Effector CD4-positive, alpha-beta T cell (primary cell): Measurements from ENCODE around the gene MAEA.
"Not testable (repeated sequence)": the region's sequence is repeated elsewhere in the genome, so short reads cannot be mapped to it uniquely, and the experiment has no call there.

Experiments used
- DNase-seq: peaks from one replicate; pipeline ENCODE4 v3.0.0-alpha.2; 2020

MAEA gene

GRCh38 chr4:1369479-1370079 lies 79.9 kb downstream of the MAEA start:
- DNase-seq: no peak

GRCh38 chr4:1370321-1371124 lies 80.8 kb downstream of the MAEA start:
- DNase-seq: no peak

GRCh38 chr4:1371176-1372165 lies 81.8 kb downstream of the MAEA start:
- no peak for DNase-seq

DNA sequence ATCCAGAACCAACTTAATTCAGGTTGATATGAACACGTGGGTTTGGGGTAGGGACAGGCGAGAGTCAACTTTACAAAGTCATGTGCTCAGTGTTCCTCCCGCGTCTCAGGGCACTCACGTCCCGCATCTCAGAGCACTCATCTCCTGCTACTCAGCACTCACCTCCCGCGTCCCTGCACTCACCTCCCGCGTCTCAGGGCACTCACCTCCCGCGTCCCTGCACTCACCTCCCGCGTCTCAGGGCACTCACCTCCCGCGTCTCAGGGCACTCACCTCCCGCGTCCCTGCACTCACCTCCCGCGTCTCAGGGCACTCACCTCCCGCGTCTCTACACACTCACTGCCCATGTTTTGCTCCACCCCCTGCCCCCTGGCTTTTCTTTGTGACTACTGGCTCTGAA lies 82.9 kb downstream of the MAEA start:
- not testable (repeated sequence) for DNase-seq

DNA sequence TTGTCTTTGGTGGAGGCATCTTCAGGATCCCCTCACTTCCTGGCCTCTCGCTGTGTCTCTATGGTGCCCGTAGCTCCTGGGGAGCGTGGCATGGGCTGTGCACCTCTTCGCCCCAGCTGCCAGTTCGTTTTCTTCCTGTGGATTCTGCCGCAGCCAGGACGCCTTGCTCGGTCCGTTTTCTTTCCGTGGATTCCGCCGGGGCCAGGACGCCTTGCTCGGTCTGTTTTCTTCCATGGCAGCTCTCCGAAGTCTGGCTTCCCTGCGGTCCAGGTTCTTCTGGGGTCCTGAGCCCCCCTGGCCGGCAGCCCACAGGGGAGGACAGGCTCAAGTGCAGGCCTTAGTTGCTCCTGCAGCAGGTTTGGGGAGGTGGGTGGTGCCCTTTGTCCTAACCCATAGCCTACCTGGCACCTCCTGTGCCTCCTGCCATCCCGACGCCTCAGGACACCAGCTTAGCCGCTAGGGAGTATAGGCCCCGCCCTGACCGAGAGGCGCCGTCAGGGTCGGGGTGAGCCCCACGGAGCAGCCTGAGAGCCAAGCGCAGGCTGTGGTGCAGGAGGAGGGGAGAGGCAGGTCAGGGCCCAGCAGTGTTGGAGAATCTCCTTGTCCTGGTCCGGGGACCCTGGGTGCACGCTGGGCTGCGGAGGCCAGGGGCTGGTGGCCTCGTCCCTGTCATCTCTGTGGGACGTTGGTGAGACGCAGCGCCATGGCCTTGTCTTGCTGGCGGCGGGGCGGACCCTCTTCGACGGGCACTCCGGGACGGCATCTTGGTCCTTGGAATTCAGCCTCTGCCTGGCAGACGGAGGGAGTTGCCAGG lies 84.4 kb downstream of the MAEA start:
- DNase-seq: no peak

DNA sequence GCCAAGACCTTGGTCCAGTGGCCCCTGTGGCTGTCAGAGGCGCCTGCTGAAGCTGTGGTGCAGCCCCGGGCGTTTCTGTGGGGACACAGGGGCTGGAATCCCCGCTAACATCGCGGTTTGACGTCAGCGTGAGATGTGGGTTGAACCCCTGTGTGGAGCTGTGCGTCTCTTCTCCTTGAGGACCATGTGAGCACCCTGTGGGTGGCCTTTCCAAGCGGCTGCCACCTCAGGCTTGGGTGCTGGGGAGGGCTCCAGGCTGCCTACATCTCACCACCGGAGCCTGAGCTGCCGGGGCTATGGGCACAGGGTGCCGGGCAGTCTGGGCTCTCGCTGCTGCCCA lies 85.0 kb downstream of the MAEA start:
- DNase-seq: no peak

GRCh38 chr4:1375051-1375721 lies 85.5 kb downstream of the MAEA start:
- no peak for DNase-seq

DNA sequence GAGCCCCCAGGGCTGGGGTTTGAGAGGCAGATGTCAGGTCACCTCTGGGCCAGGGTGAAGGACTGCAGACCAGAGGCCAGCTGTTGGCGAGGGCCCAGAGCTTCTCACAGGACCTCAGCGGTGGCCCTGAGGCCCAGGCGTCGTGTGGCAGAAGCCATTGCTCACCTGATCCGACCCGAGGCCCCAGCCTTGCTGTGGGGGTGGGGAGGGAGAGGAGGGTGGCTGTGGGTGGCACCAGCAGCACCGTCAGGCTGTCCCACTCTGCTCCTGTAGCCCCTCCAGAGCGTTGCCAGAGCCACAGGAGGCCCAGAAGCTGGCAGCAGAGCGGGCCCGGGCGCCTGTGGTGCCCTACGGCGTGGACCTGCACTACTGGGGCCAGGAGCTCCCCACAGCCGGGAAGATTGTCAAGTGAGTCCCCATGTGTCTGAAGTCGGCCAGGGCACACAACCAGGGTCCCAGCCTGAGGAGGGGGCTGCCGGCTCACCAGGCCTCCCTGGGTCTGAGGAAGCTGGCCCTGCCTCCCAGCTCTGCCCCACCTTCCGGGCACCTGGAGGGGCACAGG lies 86.2 kb downstream of the MAEA start:
- DNase-seq: no peak

- no peak for DNase-seq
Observed at GRCh38 chr4:1376391-1376840, 86.7 kb downstream of the MAEA start.

DNA sequence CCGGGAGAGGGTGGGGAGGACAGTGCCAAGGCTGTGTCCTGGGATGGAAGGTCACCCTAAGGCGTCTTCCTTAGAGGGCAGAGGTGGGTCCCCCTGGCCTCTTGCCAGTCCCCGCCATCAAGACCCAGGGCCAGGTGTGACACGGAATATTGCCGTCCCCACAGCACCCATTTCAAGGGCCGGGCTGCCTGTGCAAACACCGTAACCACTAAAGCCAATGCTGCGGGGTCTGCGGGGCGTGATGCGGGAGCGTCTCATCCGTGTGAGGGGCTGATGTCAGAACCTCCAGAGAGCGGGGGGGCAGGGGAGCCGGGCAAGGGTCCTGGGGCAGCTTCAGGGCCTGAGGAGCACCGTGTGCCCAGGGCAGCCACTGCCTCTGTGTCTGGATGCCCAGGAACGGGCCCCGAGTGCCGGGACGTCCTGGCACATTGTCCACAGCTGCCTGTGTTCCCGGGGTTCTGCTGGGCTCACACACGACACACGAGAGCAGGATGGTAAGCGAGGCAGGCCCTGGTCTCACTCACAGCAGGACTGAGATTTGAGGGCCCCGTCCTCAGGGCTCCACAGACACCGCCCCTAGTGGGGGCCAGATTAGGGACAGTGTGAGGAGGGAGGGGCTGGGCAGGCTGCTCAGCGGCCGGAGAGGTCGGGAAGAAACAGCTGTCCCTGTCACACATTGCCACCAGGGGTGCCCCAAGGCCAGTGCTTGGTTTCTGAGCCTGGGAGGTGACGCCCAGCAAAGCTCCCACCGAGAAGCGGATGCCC lies 87.3 kb downstream of the MAEA start:
- no peak for DNase-seq

GRCh38 chr4:1377606-1378261 lies 88.0 kb downstream of the MAEA start:
- DNase-seq: no peak

DNA sequence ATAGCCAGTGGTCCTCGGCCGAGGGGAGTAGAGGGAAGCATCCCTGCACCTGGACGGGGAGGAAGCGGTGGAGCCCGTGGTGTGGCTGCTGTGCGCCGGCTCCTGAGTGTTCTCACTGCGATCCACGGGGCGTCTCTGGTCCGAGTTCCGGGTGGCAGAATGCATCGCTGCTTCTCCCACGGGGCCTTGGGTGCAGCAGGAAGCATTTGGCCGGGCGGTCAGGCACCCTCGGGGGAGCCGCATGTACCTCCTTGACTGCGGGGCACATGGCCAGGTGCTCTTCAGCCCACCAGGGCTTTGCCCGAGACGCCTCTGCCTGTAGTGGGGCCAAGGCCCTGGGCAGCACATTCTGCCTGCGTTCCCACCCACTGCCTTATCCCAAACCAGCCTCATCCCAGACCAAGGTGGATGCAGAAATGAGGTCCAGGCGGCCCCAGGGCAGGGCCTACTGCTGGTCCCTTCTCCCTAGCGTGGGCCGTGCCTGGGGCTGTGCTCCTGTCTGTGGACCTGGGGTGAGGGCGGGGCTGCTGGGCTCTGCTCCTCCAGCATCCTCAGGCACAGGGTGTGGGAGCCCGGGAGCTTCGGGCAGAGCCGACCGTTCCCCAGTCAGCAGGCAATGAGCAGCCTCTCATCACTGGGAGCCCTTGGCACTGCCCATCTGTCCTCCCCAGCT lies 89.0 kb downstream of the MAEA start:
- DNase-seq: no peak

GRCh38 chr4:1379351-1379781 lies 89.7 kb downstream of the MAEA start:
- no peak for DNase-seq

- DNase-seq: no peak
Observed at GRCh38 chr4:1379801-1380331, 90.2 kb downstream of the MAEA start.

DNA sequence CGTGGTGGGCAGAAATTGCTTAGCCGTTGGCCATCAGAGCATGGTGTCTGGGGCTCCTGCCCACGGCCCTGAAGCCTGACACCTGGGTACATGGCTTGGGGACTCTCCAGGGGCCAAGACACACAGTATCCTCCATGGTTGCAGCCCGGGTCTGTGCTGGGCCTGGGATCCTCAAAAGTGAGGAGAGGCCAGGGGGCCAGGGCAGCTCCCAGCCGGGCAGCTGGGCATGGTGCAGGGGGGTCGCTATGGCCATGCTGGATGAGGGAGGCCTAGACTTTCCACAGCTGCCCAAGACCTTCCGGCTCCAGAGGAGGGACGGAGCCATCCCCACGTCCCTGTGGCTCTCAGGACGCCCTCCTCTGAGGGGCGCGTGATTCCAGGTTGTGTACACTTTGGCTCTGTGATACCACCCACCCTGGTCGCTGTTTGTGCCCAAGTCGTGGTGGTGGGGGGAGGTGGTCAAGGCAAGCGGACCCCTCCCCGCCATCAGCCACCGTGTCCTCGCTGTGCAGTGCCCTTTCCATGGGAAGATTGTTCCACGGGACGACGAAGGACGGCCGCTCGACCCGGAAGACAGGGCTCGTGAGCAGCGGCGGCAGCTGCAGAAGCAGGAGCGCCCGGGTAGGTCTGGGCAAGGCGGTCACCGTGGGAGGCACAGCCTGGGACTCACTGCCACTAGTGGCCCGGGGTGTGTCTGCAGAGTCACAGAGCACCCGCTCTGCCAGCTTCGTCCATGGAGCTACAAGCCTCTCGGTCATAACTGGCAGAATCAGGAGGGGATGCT lies 90.9 kb downstream of the MAEA start:
- DNase-seq: no peak

- DNase-seq: no peak
Observed at GRCh38 chr4:1381181-1381621, 91.5 kb downstream of the MAEA start.

- no peak for DNase-seq
Observed at GRCh38 chr4:1381944-1382541, 92.4 kb downstream of the MAEA start.
